SK-N-SH treated with all-trans-retinoic acid at 6 μM for 48 hours (cell line): ENCODE results near the gene CDH26.

ENCODE experiments used
- ATAC-seq: fragments of 200-7000 bp; cut with Tn5 transposase; 3 replicates; pipeline ENCODE4 v1.9.1; 2020; ENCODE audit warnings: mild to moderate bottlenecking, moderate library complexity
- CREB5 ChIP-seq: fragments of 250-450 bp; sonication (Bioruptor Pico); IDR thresholded peaks from 2 replicates; pipeline ENCODE4 v1.5.1; 2020; ENCODE audit warnings: low read depth, mild to moderate bottlenecking, moderate library complexity
- CSDC2 ChIP-seq: fragments of 250-450 bp; sonication (Bioruptor Pico); IDR thresholded peaks from 2 replicates; pipeline ENCODE4 v1.5.0; 2020; ENCODE audit warnings: mild to moderate bottlenecking, moderate library complexity
- CSRNP3 ChIP-seq: fragments of 250-450 bp; sonication (Bioruptor Pico); IDR thresholded peaks from 2 replicates; pipeline ENCODE4 v1.5.1; 2021; ENCODE audit warnings: mild to moderate bottlenecking, moderate library complexity
- ESRRG ChIP-seq: fragments of 250-450 bp; sonication (Bioruptor Pico); IDR thresholded peaks from 2 replicates; pipeline ENCODE4 v1.6.1; 2021; ENCODE audit warnings: mild to moderate bottlenecking
- GLIS3 ChIP-seq: fragments of 250-450 bp; sonication (Bioruptor Pico); IDR thresholded peaks from 2 replicates; pipeline ENCODE4 v1.5.0; 2020; ENCODE audit warnings: mild to moderate bottlenecking, moderate library complexity
- ISL1 ChIP-seq: fragments of 250-450 bp; sonication (Bioruptor Pico); IDR thresholded peaks from 2 replicates; pipeline ENCODE4 v2.1.2; 2022; ENCODE audit warnings: mild to moderate bottlenecking, moderate library complexity
- OSR1 ChIP-seq: fragments of 250-450 bp; sonication (Bioruptor Pico); IDR thresholded peaks from 2 replicates; pipeline ENCODE4 v1.8.0; 2022; ENCODE audit warnings: moderate library complexity, mild to moderate bottlenecking, inconsistent platforms
- PATZ1 ChIP-seq: fragments of 250-450 bp; sonication (Bioruptor Pico); IDR thresholded peaks from 2 replicates; pipeline ENCODE4 v1.8.0; 2020; ENCODE audit warnings: mild to moderate bottlenecking, moderate library complexity, borderline replicate concordance
- POU6F1 ChIP-seq: fragments of 250-450 bp; sonication (Bioruptor Pico); IDR thresholded peaks from 2 replicates; pipeline ENCODE4 v1.8.0; 2021; ENCODE audit warnings: low read depth, mild to moderate bottlenecking, moderate library complexity, borderline replicate concordance
- PPARA ChIP-seq: fragments of 250-450 bp; sonication (Bioruptor Pico); IDR thresholded peaks from 2 replicates; pipeline ENCODE4 v1.5.0; 2020; ENCODE audit warnings: mild to moderate bottlenecking, borderline replicate concordance
- SNAI2 ChIP-seq: fragments of 250-450 bp; sonication (Bioruptor Pico); IDR thresholded peaks from 2 replicates; pipeline ENCODE4 v1.5.0; 2020; ENCODE audit warnings: mild to moderate bottlenecking, moderate library complexity
- TCF4 ChIP-seq: fragments of 250-450 bp; sonication (Bioruptor Pico); IDR thresholded peaks from 2 replicates; pipeline ENCODE4 v1.8.0; 2021; ENCODE audit warnings: mild to moderate bottlenecking, moderate library complexity, borderline replicate concordance
- TOX ChIP-seq: fragments of 250-450 bp; sonication (Bioruptor Pico); IDR thresholded peaks from 2 replicates; pipeline ENCODE4 v1.8.0; 2021; ENCODE audit warnings: mild to moderate bottlenecking, moderate library complexity, borderline replicate concordance
- TSHZ2 ChIP-seq: fragments of 250-450 bp; sonication (Bioruptor Pico); IDR thresholded peaks from 2 replicates; pipeline ENCODE4 v1.5.0; 2020; ENCODE audit warnings: mild to moderate bottlenecking, moderate library complexity
- ZC3H10 ChIP-seq: fragments of 250-450 bp; sonication (Bioruptor Pico); IDR thresholded peaks from 2 replicates; pipeline ENCODE4 v1.5.1; 2021; ENCODE audit warnings: mild to moderate bottlenecking, moderate library complexity
- ZFP3 ChIP-seq: fragments of 250-450 bp; sonication (Bioruptor Pico); IDR thresholded peaks from 2 replicates; pipeline ENCODE4 v1.5.0; 2020; ENCODE audit warnings: mild to moderate bottlenecking, moderate library complexity
- ZNF565 ChIP-seq: fragments of 450-650 bp; formaldehyde crosslinking; conservative IDR thresholded peaks from 2 replicates; pipeline ENCODE4 v1.5.0; 2020; ENCODE audit warnings: low read depth, mild to moderate bottlenecking, moderate library complexity

The CDH26 gene

GRCh38 chr20:60009826-60010616 lies 51.8 kb downstream of the CDH26 start:
- no peak for TF ChIP-seq TOX (CRISPR knock-in tag)
- TF ChIP-seq CSDC2 (CRISPR knock-in tag), result no peak
- TF ChIP-seq TCF4, result no peak
- no peak for TF ChIP-seq CSRNP3 (CRISPR knock-in tag)
- TF ChIP-seq OSR1 (CRISPR knock-in tag), result no peak
- no peak for TF ChIP-seq ZFP3 (CRISPR knock-in tag)
- no peak for TF ChIP-seq CREB5
- TF ChIP-seq SNAI2 (CRISPR knock-in tag), result no peak
- TF ChIP-seq PATZ1 (CRISPR knock-in tag), result no peak
- no peak for TF ChIP-seq ISL1 (CRISPR knock-in tag)
- TF ChIP-seq ZC3H10 (CRISPR knock-in tag), result no peak
- TF ChIP-seq PPARA (CRISPR knock-in tag), result no peak
- no peak for TF ChIP-seq GLIS3
- ATAC-seq, result no peak

- TF ChIP-seq POU6F1 (CRISPR knock-in tag) (no peak), TSHZ2 (no peak)
- ATAC-seq, result no peak
These were observed 52.7 kb downstream of the CDH26 start for GRCh38 chr20:60010689-60011458.

GRCh38 chr20:60011512-60012507 lies 53.6 kb downstream of the CDH26 start:
- no peak for ATAC-seq
- TF ChIP-seq PPARA (CRISPR knock-in tag) (no peak), CREB5 (no peak), ZNF565 (CRISPR knock-in tag) (no peak), OSR1 (CRISPR knock-in tag) (no peak), ZC3H10 (CRISPR knock-in tag) (no peak), CSDC2 (CRISPR knock-in tag) (no peak), ESRRG (CRISPR knock-in tag) (no peak), TOX (CRISPR knock-in tag) (no peak), POU6F1 (CRISPR knock-in tag) (no peak), CSRNP3 (CRISPR knock-in tag) (no peak)
